Right lobe of liver (tissue), 6 donors: ENCODE results near the gene TGFB2. TPM values are rescaled to one million over a fixed set of nuclear protein-coding genes. Genes with fewer than 3 reads are reported as not detected.

Experiments used
- ATAC-seq, 4 donors: fragments of 200-7000 bp; cut with Tn5 transposase; one replicate each; pipeline ENCODE4 v1.9.1; 2020; ENCODE audit warnings: mild to moderate bottlenecking in 4 of 4, moderate library complexity in 4 of 4
- DNase-seq, 3 donors: peaks; one replicate each; pipeline ENCODE4 v3.0.0-alpha.2; 2020
- H3K27ac ChIP-seq, 3 donors: fragments of 200-600 bp; one replicate each; pipeline ENCODE4 v1.8.0; 2022
- H3K27me3 ChIP-seq, 2 donors: fragments of 200-600 bp; one replicate each; pipeline ENCODE4 v1.8.0; 2022
- H3K36me3 ChIP-seq, 4 donors: fragments of 200-600 bp; sonication (generic) in 1 of 4; one replicate each; pipeline versions ENCODE4 v1.5.1 to v1.8.0; 2017 to 2022; ENCODE audit warnings: control low read depth in 1 of 4
- H3K4me1 ChIP-seq, 4 donors: fragments of 200-600 bp; sonication (generic) in 1 of 4; one replicate each; pipeline versions ENCODE4 v1.5.1 to v1.8.0; 2017 to 2022; ENCODE audit warnings: control low read depth in 1 of 4
- H3K4me3 ChIP-seq, 3 donors: fragments of 200-600 bp; one replicate each; pipeline ENCODE4 v1.8.0; 2022
- H3K9me3 ChIP-seq, 4 donors: fragments of 200-600 bp; sonication (generic) in 1 of 4; one replicate each; pipeline versions ENCODE4 v1.5.1 to v1.8.0; 2017 to 2022; ENCODE audit warnings: control low read depth in 1 of 4
- POLR2A ChIP-seq: fragments of 450-650 bp; IDR thresholded peaks from one replicate; pipeline ENCODE4 v1.6.1; 2017; ENCODE audit warnings: antibody characterized with exemption, mild to moderate bottlenecking
- WGBS: methylation state at CpG from one replicate; pipeline ENCODE4 v1.1.6; 2018; ENCODE audit warnings: low coverage, low lambda C conversion rate; ENCODE audit not compliant: insufficient coverage; ENCODE audit errors: missing lambda C conversion rate; 5-methylcytosine and 5-hydroxymethylcytosine counted together
- intact Hi-C, 2 donors: fragments of 100-400 bp; cut with DNase I; formaldehyde crosslinking; loops; one replicate each; pipeline versions ENCODE4 v1.11.2 to v1.14.1; 2022
- total RNA-seq, 6 experiments: library from RNA; depleted of rRNA in 2 of 6; stranded (reverse); fragments of >200 nt in 2 of 6; fragmentation: NEBNext Ultra II Directional in 3 of 6; extraction: Animal tissue kit (Norgen Biotek cat#: 25700) in 3 of 6; gene quantifications; one replicate each; pipeline versions ENCODE4 v1.1.0 to v1.2.4, GENCODE V29; 2016 to 2023
- TF ChIP-seq, protein P1 (sequence below), 4 donors: fragments of 200-600 bp in 3 of 4; fragments of 450-650 bp in 1 of 4; IDR thresholded peaks; one replicate each; pipeline versions ENCODE4 v1.5.1 to v1.8.0; 2016 to 2022; ENCODE audit warnings: antibody characterized with exemption in 4 of 4, mild to moderate bottlenecking in 2 of 4
- donor health status: DM: no; HTN: yes; CAD: no.
- donor health status: DM: no; HTN: no; CAD: no.
- donor health status: DM: no; HTN: no; CAD: no.
- donor health status: DM: no; HTN: yes; CAD: no.
- donor health status: DM: no; HTN: yes; CAD: no.

Gene TGFB2
- total RNA-seq, 6 experiments from 2014 or later = 0.18 to 2.8 (median 0.34) TPM

DNA sequence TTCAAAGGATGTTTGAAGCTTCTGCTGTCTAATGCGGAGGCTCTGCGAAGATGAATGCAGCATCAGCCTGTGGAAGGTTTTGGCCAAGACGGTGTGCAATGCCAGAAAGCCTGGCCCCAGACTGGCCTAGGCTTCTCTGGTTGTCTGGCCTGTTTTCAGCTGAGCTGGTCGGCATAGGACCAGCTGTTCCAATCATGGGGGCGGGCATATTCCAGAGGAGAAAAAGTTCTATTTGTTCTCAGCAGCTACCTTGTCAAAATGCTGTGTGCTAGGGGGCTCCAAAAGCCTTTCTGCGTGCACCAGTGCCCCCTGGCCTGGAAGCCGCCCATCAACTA, 57.6 kb downstream of the TGFB2 start:
- no peak for ATAC-seq
- no peak for TF ChIP-seq POLR2A
- TF ChIP-seq, protein P1, sequence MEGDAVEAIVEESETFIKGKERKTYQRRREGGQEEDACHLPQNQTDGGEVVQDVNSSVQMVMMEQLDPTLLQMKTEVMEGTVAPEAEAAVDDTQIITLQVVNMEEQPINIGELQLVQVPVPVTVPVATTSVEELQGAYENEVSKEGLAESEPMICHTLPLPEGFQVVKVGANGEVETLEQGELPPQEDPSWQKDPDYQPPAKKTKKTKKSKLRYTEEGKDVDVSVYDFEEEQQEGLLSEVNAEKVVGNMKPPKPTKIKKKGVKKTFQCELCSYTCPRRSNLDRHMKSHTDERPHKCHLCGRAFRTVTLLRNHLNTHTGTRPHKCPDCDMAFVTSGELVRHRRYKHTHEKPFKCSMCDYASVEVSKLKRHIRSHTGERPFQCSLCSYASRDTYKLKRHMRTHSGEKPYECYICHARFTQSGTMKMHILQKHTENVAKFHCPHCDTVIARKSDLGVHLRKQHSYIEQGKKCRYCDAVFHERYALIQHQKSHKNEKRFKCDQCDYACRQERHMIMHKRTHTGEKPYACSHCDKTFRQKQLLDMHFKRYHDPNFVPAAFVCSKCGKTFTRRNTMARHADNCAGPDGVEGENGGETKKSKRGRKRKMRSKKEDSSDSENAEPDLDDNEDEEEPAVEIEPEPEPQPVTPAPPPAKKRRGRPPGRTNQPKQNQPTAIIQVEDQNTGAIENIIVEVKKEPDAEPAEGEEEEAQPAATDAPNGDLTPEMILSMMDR (IDR thresholded peaks at IDR 0.05) = no peak
- Histone ChIP-seq H3K27ac (no peak overlapping the region), H3K4me3 (no peak overlapping the region), H3K36me3 (no peaks in the 10 kb centered on the region), H3K9me3 (no peaks in the 10 kb centered on the region), H3K27me3 (no peaks in the 10 kb centered on the region), H3K4me1 (no peaks in the 10 kb centered on the region)
- DNase-seq = no peak
- 84% methylated on average over 6 of the region's 7 CpGs for WGBS
- intact Hi-C loops = no loop called here

DNA sequence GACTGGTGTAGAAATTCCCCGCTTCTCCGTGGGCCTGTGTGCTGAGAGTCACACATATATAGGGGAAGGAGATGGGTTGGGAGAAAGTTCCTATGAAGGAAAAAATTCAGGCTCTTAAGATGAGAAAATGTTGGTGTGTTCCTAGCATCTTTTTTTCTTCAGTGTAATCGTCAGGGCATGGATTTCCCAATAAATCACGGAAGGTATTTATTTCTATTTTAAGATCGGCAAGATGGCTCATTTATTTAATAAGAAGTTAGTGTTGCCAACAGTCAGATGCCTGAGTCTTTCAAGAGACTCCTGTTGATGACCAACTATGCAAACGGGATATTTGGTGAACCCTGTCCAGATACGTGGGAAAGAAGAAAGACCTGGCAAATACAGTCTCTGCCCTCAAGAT, 58.2 kb downstream of the TGFB2 start:
- DNase-seq (no peak), ATAC-seq (no peak)
- no peak overlapping the region for H3K4me3 ChIP-seq
- H3K9me3 ChIP-seq = no peaks in the 10 kb centered on the region
- WGBS = 83% methylated on average over 5 of the region's 7 CpGs
- no peaks in the 10 kb centered on the region for H3K27me3 ChIP-seq
- intact Hi-C loops = no loop called here
- TF ChIP-seq, protein P1 (IDR thresholded peaks at IDR 0.05) = no peak
- TF ChIP-seq POLR2A = no peak
- H3K4me1 ChIP-seq = no peaks in the 10 kb centered on the region
- no peak overlapping the region for H3K27ac ChIP-seq
- no peaks in the 10 kb centered on the region for H3K36me3 ChIP-seq

DNA sequence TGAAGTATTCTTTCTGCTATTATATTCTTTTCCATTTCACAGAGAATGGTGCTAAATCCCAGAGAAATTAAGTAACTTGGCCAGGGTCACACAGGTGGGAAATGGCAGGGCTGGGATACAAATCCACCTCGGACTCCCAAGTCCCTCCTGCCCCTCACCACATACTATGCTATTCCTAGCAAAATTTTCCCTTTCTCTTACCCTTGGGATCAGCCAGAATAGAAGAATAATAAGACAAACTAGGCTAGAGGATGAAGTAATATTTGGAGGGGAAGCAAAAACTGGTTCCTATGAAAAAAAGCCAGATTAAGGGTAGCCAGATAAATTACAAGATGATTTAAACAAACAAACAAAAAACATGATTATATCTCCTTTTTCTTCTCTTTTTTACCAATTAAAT, 62.5 kb downstream of the TGFB2 start:
- DNase-seq (no peak), ATAC-seq (no peak)
- H3K27ac ChIP-seq = no peak overlapping the region
- H3K27me3 ChIP-seq = no peaks in the 10 kb centered on the region
- intact Hi-C loops = no loop called here
- WGBS = 54% methylated on average over 1 of the region's 1 CpG
- TF ChIP-seq, protein P1 (IDR thresholded peaks at IDR 0.05) = no peak
- TF ChIP-seq POLR2A = no peak
- no peaks in the 10 kb centered on the region for H3K9me3 ChIP-seq
- H3K4me3 ChIP-seq = no peak overlapping the region
- no peaks in the 10 kb centered on the region for H3K36me3 ChIP-seq
- no peaks in the 10 kb centered on the region for H3K4me1 ChIP-seq

DNA sequence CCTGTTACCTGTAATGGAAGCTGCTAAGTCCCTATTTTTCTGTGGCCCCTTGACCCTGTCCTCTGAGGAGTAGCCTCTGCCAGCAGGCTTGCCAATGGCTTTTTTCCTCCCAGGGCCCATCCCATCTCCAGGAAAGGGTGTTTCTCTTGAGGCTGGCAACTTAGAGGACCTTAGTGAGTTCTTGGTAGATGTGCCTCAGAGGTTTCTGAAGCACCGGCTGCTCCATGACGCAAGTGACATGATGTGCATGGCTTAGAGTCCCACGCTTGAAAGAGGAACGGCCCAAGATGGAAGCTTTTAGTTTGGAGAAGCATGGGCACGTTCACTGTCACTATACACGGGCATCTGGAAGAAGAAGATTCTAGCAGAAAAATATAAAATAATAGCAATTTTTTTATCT, 63.0 kb downstream of the TGFB2 start:
- 88% methylated on average over 6 of the region's 6 CpGs for WGBS
- H3K36me3 ChIP-seq = no peaks in the 10 kb centered on the region
- intact Hi-C loops = no loop called here
- ATAC-seq = no peak
- H3K27me3 ChIP-seq = no peaks in the 10 kb centered on the region
- no peaks in the 10 kb centered on the region for H3K9me3 ChIP-seq
- H3K27ac ChIP-seq = no peak overlapping the region
- TF ChIP-seq POLR2A = no peak
- TF ChIP-seq, protein P1 (IDR thresholded peaks at IDR 0.05) = no peak
- no peaks in the 10 kb centered on the region for H3K4me1 ChIP-seq
- no peak overlapping the region for H3K4me3 ChIP-seq
- DNase-seq = no peak

DNA sequence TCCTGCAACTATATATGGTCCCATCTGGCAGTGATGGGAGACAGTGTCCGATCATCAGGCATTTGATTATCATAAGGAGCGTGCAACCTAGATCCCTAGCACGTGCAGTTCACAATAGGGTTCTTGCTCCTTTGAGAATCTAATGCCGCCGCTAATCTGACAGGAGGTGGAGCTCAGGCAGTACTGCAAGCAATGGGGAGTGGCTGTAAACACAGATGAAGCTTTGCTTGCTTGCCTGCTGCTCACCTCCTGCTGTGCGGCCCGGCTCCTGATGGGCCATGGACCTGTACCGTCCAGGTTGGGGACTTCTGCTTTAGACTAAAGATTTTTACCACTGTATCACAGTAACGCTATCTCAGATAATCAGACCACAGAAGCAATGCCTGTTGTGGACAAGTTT, 63.8 kb downstream of the TGFB2 start:
- Histone ChIP-seq H3K9me3 (no peaks in the 10 kb centered on the region), H3K4me1 (no peaks in the 10 kb centered on the region), H3K4me3 (no peak overlapping the region), H3K27ac (no peak overlapping the region), H3K27me3 (no peaks in the 10 kb centered on the region), H3K36me3 (no peaks in the 10 kb centered on the region)
- WGBS = 43% methylated on average over 2 of the region's 9 CpGs
- TF ChIP-seq, protein P1 (IDR thresholded peaks at IDR 0.05) = no peak
- no peak for TF ChIP-seq POLR2A
- ATAC-seq = no peak
- intact Hi-C loops = no loop called here
- DNase-seq = no peak
